HG02885 (cell line): ENCODE data around the gene SERPINI2.

Experiments used
- ATAC-seq: cut with Tn5 transposase; IDR thresholded peaks from one replicate; pipeline ENCODE4 v1.9.1; 2021; ENCODE audit warnings: mild to moderate bottlenecking; ENCODE audit not compliant: unreplicated experiment, poor library complexity

The SERPINI2 gene

GRCh38 chr3:167473863-167474262 is at the start of gene SERPINI2:
Gene SERPINI2, minus strand, starts transcription at chr3:167474042. Its CDS starts 2,208 bp downstream, at chr3:167471834.
- no peak for ATAC-seq

GRCh38 chr3:167521006-167521355 is 47.1 kb upstream of the SERPINI2 start:
- ATAC-seq: no peak

GRCh38 chr3:167520266-167521005 is 46.6 kb upstream of the SERPINI2 start:
- ATAC-seq: no peak

- ATAC-seq: peak; percentile 57
Observed at GRCh38 chr3:167507954-167508353, 34.1 kb upstream of the SERPINI2 start.

GRCh38 chr3:167502401-167502800 is 28.6 kb upstream of the SERPINI2 start:
- ATAC-seq: no peak

GRCh38 chr3:167501941-167502340 is 28.1 kb upstream of the SERPINI2 start:
- no peak for ATAC-seq

- ATAC-seq: no peak
Observed at GRCh38 chr3:167497903-167498302, 24.1 kb upstream of the SERPINI2 start.

GRCh38 chr3:167493244-167493643 is 19.4 kb upstream of the SERPINI2 start:
- ATAC-seq: no peak

GRCh38 chr3:167491621-167492020 is 17.8 kb upstream of the SERPINI2 start:
- no peak for ATAC-seq

- no peak for ATAC-seq
Observed at GRCh38 chr3:167489571-167489970, 15.7 kb upstream of the SERPINI2 start.

- ATAC-seq: no peak
Observed at GRCh38 chr3:167487556-167487955, 13.7 kb upstream of the SERPINI2 start.

GRCh38 chr3:167484551-167484950 is 10.7 kb upstream of the SERPINI2 start:
- ATAC-seq: no peak

GRCh38 chr3:167483708-167484475 is 10.1 kb upstream of the SERPINI2 start:
- ATAC-seq: no peak

GRCh38 chr3:167481164-167481563 is 7.3 kb upstream of the SERPINI2 start:
- ATAC-seq: no peak

GRCh38 chr3:167480748-167481147 is 6.9 kb upstream of the SERPINI2 start:
- no peak for ATAC-seq

GRCh38 chr3:167469381-167469780 is 4.5 kb downstream of the SERPINI2 start:
- no peak for ATAC-seq

- ATAC-seq: no peak
Observed at GRCh38 chr3:167467848-167468611, 5.8 kb downstream of the SERPINI2 start.

- no peak for ATAC-seq
Observed at GRCh38 chr3:167466966-167467365, 6.9 kb downstream of the SERPINI2 start.

- ATAC-seq: no peak
Observed at GRCh38 chr3:167456157-167456799, 17.6 kb downstream of the SERPINI2 start.

GRCh38 chr3:167453815-167454214 is 20.0 kb downstream of the SERPINI2 start:
- no peak for ATAC-seq
